Measurements from ENCODE around the gene MAFG. TPM values are rescaled to one million over a fixed set of nuclear protein-coding genes. Genes with fewer than 3 reads are reported as not detected.
A peak's percentile ranks its signal among the peaks of the same experiment; 100 is the strongest.

The MAFG gene
- total and polyA plus RNA-seq, 5 donors = 16.6 to 28.9 (median 25.9) TPM

DNA sequence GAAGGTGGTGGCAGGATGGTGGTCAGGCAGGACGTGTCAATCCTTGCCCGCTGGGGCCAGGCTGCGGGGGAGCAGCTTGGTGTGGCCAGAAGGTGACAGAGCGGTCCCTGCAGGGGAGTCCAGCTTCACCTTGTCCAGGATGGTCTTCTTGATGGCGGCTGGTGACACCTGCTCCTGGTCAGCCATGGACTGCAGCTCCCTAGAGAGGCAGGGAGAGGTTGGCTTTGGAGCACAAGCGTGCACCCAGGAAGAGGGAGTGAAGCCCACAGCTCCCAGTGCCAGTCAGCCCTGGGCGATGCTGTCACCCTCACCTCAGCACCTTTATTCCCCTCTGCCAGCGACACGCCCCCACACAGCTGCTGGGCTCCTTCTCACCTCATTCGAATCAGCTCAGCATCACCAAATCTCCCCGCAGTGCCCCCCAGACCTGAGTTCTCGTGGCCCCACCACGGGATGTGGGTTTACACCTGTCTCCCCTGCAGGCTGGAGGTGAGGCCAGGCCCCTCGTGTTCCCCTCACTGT lies 5.7 kb upstream of the MAFG start:
- intact Hi-C loops (cut with DNase I) = no loop called here
- DNase-seq (peak in 2 of 3 donors; percentile 28 to 50), ATAC-seq (no peak)
- H3K9me3 ChIP-seq (ENCODE audit: control insufficient read depth, low read length) = no peaks in the 10 kb centered on the region
- no peak overlapping the region for H3K4me3 ChIP-seq (ENCODE audit: low read length)
- H3K27me3 ChIP-seq (ENCODE audit: control insufficient read depth, insufficient read depth) = no peaks in the 10 kb centered on the region
- no peaks in the 10 kb centered on the region for H3K4me1 ChIP-seq (ENCODE audit: control insufficient read depth, insufficient read depth, low read length)
- 87% methylated on average over 14 of the region's 14 CpGs for WGBS
- no peak overlapping the region for H3K27ac ChIP-seq (ENCODE audit: low read length)

DNA sequence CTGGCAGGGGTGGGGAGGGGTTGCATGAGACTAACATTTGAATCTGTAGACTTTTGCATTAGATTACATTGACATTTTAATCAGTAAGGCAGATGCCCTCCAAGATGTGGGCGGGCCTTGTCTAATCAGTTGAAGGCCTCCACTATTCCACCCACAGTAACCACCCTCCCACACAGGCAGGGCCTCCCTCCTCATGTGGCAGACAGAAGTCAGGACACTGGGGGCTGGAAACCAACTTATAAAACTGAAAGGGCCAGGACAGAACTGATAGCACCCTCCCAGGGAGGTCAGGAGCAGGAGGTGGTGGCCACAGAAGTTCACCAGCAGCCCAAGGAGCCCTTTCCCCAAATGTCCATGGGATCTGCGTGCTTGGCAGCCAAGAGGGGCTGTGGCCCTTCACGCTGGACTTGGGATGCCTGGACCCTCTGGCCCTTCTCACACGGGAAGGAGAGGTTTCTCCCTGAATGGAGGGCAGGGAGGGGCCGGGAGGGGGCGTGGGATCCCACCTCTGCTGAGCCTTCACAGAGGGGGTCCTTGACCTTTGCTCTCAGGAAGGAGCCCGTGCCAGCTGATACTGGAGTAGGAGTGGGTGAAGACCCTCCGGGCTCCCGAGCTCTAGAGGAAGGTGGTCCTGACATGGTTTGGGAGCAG lies 4.9 kb upstream of the MAFG start:
- Histone ChIP-seq H3K9me3 (ENCODE audit: control insufficient read depth, low read length) (no peaks in the 10 kb centered on the region), H3K27me3 (ENCODE audit: control insufficient read depth, insufficient read depth) (no peaks in the 10 kb centered on the region), H3K4me1 (ENCODE audit: control insufficient read depth, insufficient read depth, low read length) (no peaks in the 10 kb centered on the region), H3K27ac (ENCODE audit: low read length) (no peak overlapping the region), H3K4me3 (ENCODE audit: low read length) (no peak overlapping the region)
- peak in 1 of 3 donors; percentile 47 for DNase-seq
- intact Hi-C loops (cut with DNase I) = no loop called here
- 80% methylated on average over 9 of the region's 9 CpGs for WGBS
- no peak for ATAC-seq

DNA sequence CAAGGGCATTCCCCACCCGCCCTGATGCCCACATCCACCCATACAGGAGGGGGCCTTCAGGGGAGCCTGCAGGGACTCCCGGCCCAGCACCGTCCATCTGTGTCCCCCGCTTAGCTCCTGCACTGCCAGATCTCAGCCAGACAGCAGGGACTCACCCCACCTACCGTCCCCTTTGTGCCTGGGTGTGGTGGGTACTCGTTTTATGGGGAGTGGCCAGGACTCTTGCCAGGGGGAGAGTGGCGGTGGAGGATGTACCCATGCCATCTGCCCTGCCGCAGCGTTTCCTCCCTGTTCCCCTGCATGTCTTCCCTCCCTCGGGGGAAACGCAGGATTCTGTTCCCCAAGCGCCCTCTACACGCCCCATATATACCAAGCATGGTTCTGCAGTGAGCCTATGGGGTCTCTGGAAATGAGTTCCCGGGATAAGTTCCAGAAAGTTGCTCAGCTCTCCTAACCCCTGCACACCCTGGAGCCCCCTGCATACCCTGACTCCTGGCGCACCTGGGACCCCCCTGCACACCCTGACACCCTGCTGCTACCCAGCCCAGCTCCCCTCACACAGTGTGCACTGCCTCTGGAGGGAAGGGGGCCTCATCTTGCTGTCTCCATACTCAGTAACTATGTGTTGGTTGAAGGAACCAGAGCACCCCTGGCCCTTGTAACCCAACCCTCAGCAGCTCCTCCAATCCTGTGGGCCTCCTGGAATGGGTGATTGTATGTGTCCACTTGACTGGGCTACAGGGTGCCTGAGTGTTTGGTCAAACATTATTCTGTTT lies 4.2 kb upstream of the MAFG start:
- 36% methylated on average over 15 of the region's 15 CpGs for WGBS
- Histone ChIP-seq H3K4me3 (ENCODE audit: low read length) (no peak overlapping the region), H3K9me3 (ENCODE audit: control insufficient read depth, low read length) (no peaks in the 10 kb centered on the region), H3K4me1 (ENCODE audit: control insufficient read depth, insufficient read depth, low read length) (no peaks in the 10 kb centered on the region), H3K27me3 (ENCODE audit: control insufficient read depth, insufficient read depth) (no peaks in the 10 kb centered on the region), H3K27ac (ENCODE audit: low read length) (no peak overlapping the region)
- ATAC-seq (no peak), DNase-seq (peak in 1 of 3 donors; percentile 21)
- intact Hi-C loops (cut with DNase I) = no loop called here

DNA sequence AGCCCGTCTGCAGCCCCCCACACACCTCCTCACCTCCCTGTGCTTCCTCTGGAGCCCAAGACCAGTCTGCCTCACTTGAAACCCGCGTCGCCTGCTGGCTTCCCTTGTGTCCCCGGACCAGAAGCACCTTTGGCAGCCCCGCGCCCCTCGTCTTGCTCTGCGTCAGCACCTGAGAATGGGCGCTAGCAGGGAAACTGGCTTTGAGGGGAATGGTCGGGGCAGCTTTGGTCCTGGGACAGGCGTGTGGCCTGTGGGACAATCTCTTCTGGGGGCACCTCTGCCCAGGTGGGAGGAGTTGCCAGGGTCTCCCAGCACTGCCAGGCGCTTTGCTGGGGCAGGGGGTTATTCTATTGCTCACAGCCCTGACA lies 3.6 kb upstream of the MAFG start:
- DNase-seq (peak in 2 of 3 donors; percentile 42 to 57), ATAC-seq (no peak)
- 64% methylated on average over 13 of the region's 13 CpGs for WGBS
- Histone ChIP-seq H3K4me3 (ENCODE audit: low read length) (no peak overlapping the region), H3K4me1 (ENCODE audit: control insufficient read depth, insufficient read depth, low read length) (peaks cover under 1% of the 10 kb centered on the region), H3K27ac (ENCODE audit: low read length) (no peak overlapping the region), H3K27me3 (ENCODE audit: control insufficient read depth, insufficient read depth) (no peaks in the 10 kb centered on the region), H3K9me3 (ENCODE audit: control insufficient read depth, low read length) (no peaks in the 10 kb centered on the region)
- intact Hi-C loops (cut with DNase I) = no loop called here

DNA sequence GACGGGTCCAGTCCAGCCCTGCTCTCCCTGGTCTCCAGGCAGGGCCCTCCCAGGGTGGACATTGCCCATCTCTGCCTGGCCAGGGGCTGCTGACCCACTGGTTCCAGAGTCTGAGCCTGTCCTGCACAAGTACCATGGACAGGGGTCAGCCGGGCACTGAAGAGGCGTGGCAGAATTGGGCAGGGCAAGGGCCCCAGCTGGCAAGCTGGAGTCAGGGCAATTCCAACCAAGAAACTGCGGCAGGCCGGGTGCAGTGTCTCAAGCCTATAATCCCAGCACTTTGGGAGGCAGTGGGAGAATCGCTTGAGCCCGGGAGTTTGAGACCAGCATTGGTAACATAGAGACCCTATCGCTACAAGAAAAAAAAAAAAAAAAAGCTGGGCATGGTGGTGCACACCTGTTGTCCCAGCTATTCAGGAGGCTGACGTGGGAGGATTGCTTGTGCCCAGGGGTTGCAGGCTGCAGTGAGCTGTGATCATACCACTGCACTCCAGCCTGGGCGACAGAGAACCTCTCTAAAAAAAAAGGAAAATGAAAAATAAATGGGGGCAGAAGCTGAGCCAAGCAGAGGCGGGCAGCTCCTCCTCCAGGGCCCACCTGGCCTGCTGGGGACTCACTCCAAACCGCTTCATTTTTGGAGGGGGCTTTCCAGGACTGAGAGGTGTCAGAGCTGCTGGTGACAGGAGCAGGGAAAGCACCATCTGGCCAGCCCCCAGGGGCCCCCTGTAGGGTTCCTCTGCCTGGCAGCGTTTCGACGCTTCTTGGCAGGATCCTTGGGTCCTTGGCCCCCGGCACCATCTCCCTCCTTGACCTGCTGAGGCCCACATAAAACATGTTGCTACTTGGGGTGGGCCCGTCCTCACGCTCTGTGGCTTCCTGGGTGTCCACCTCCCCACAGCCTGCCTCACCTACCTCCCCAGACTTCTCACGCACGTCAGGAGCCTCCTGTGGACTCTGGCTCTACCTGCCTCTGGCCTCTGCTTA lies 2.9 kb upstream of the MAFG start:
- Histone ChIP-seq H3K9me3 (ENCODE audit: control insufficient read depth, low read length) (no peaks in the 10 kb centered on the region), H3K27me3 (ENCODE audit: control insufficient read depth, insufficient read depth) (no peaks in the 10 kb centered on the region), H3K4me3 (ENCODE audit: low read length) (no peak overlapping the region), H3K27ac (ENCODE audit: low read length) (no peak overlapping the region), H3K4me1 (ENCODE audit: control insufficient read depth, insufficient read depth, low read length) (peaks cover 5% of the 10 kb centered on the region)
- no peak for ATAC-seq
- peak; percentile 29 to 60 (median 33) for DNase-seq
- WGBS = 61% methylated on average over 20 of the region's 20 CpGs
- intact Hi-C loops (cut with DNase I) = no loop called here

DNA sequence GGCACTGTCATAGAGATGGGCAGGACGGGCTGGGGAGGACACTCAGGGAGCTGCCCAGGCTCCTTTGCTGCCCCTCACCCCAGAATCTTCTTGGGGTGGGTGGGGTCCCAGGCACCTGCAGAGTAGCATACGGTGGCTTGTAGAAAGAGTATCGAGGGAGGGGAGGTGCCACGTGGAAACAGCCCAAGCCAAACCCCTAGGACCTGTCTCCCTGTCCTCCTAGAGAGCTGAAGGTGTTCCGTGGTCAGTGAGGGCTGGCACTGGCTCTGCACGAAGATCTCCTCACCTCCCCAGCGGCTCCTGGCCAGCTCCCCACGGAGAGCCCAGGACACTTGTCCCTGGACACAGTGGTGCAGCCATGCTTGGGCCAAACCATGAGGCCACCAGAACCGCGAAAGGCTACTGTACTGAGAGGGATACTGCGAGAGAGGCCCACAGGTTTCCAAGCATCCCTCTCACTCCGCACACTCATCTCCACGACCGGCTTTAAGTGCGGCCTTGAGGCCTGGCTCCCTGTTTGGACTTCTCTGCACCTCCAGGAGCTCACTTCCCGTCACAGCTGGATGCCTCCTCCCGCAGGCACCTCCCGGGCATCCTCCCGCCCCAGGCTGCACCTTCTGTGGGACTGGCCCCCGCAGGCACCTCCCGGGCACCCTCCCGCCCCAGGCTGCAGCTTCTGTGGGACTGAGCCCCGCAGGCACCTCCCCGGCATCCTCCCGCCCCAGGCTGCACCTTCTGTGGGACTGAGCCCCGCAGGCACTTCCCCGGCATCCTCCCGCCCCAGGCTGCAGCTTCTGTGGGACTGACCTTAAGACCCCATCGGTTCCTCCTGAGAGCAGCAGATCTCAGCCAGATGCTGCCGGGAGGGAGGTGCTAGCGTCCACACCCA lies 2.0 kb upstream of the MAFG start:
- peaks cover 11% of the 10 kb centered on the region for H3K4me1 ChIP-seq (ENCODE audit: control insufficient read depth, insufficient read depth, low read length)
- DNase-seq = peak in 2 of 3 donors; percentile 58
- WGBS = 91% methylated on average over 31 of the region's 31 CpGs
- H3K9me3 ChIP-seq (ENCODE audit: control insufficient read depth, low read length) = no peaks in the 10 kb centered on the region
- no peak overlapping the region for H3K4me3 ChIP-seq (ENCODE audit: low read length)
- no peaks in the 10 kb centered on the region for H3K27me3 ChIP-seq (ENCODE audit: control insufficient read depth, insufficient read depth)
- ATAC-seq = no peak
- no peak overlapping the region for H3K27ac ChIP-seq (ENCODE audit: low read length)
- intact Hi-C loops (cut with DNase I) = no loop called here

DNA sequence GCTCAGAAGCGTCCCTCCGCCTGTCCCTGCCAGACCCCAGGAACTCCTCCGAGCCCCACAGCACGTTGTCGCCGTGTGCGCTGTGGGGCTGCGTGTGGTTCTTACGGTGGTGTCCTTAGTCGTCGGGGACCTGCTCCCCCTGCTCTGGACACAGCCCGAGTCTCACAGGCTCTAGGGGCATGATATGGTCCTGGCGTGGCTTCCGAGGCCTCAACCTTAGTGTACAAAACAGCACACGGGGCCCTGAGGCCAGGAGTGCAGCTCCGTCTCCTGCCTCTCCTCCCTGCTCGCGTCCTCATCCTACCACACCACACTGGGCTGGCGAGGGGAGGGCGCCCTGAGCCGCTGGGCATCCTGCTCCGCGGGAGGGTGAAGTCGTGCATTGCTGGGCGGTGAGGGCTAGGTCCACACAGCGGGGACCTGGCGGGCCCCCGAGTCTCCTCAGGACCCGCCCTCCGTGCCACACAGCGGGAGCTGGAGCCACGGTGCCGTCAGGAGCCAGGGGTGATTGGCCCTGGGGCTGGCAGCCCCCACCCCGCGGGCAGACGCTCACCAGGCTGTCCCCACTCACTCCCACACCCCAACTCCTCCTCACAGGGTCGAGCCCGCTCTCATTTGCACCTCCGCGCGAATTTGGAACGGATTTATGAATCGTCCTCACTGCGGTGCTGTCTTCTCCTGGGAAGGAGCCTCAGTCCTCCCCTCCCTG lies 1.2 kb upstream of the MAFG start:
- DNase-seq (peak in 2 of 3 donors; percentile 28 to 56), ATAC-seq (no peak)
- Histone ChIP-seq H3K27ac (ENCODE audit: low read length) (no peak overlapping the region), H3K4me1 (ENCODE audit: control insufficient read depth, insufficient read depth, low read length) (peaks cover 15% of the 10 kb centered on the region), H3K4me3 (ENCODE audit: low read length) (no peak overlapping the region), H3K9me3 (ENCODE audit: control insufficient read depth, low read length) (no peaks in the 10 kb centered on the region), H3K27me3 (ENCODE audit: control insufficient read depth, insufficient read depth) (no peaks in the 10 kb centered on the region)
- 39% methylated on average over 44 of the region's 44 CpGs for WGBS
- intact Hi-C loops (cut with DNase I) = no loop called here

DNA sequence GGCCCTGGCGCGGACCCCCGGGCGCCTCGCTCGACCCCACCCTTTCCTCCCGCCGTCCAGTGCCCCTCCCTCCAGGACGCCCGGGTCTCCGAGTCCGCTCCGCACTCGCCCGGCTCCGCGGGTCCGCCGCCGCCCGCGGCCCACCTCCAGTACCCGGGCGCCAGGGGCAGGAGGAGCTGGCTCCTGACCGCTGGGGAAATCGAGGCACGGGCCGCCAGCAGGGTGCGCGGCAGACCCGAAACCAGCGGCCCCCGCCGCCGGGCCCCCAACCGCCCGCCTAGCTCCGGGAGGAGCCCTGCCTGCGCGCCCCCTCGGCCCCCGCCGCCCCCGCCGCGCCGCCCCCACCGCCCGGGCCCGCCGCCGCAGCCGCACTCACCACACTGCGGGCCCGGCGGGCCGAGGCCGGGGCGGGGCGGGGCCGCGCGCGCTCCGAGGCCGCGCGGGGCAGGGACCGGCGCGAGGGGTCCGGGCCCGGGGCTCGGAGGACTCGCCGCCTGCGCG lies 333 bp downstream of the MAFG start:
- peaks cover 22% of the 10 kb centered on the region for H3K4me1 ChIP-seq (ENCODE audit: control insufficient read depth, insufficient read depth, low read length)
- WGBS = under 1% methylated on average over 78 of the region's 78 CpGs
- H3K27me3 ChIP-seq (ENCODE audit: control insufficient read depth, insufficient read depth) = no peaks in the 10 kb centered on the region
- peak in 1 of 3 donors; percentile 74 for DNase-seq
- H3K27ac ChIP-seq (ENCODE audit: low read length) = peak overlapping the region; percentile 52
- peak overlapping the region; percentile 92 for H3K4me3 ChIP-seq (ENCODE audit: low read length)
- intact Hi-C loops (cut with DNase I) = no loop called here
- ATAC-seq = peak in 1 of 2 donors; percentile 3
- H3K9me3 ChIP-seq (ENCODE audit: control insufficient read depth, low read length) = no peaks in the 10 kb centered on the region

DNA sequence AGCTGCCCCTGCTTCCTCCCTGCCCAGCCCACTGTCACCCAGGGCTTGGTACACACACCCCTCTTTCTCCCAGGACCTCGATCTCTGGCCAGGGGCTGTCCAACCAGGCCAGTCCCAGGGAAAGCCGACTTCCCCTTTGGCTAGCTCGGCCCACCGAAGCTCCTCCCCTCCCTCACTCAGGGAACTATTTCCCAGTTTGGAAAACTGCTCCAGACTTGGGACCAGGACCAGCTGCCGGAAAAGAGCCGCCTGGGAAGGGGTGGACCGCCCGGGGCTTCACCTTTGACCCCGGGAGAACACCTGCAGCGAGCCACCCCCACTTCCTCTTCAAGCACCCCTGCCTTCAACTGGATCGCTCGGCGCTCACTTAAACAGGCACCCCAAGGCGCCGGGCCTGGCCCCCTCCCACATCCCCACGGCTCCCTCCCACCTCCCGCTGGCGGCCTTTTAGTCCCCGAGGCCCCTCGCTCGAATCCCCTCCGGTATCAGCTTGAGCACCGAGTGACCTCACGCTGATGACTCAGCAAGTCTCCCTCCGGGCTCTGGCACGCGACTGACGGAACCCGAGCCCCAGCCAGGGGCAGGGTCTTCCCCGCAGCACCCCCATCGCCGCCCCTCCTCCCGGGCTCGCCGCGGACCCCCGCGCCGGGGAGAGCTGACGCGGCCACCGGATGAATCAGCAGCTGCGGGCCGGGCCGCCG lies 934 bp downstream of the MAFG start:
- H3K27me3 ChIP-seq (ENCODE audit: control insufficient read depth, insufficient read depth) = no peaks in the 10 kb centered on the region
- peaks cover 22% of the 10 kb centered on the region for H3K4me1 ChIP-seq (ENCODE audit: control insufficient read depth, insufficient read depth, low read length)
- H3K4me3 ChIP-seq (ENCODE audit: low read length) = peak overlapping the region; percentile 92
- H3K9me3 ChIP-seq (ENCODE audit: control insufficient read depth, low read length) = no peaks in the 10 kb centered on the region
- ATAC-seq (peak; percentile 68 to 72), DNase-seq (peak; percentile 89 to 93 (median 92))
- H3K27ac ChIP-seq (ENCODE audit: low read length) = peak overlapping the region; percentile 52
- under 1% methylated on average over 46 of the region's 46 CpGs for WGBS
- intact Hi-C loops (cut with DNase I) = no loop called here

Data from right cardiac atrium (tissue), 5 donors.